Kidney epithelial cell (primary cell): ENCODE measurements around the gene TRIM50. TPM values are rescaled to one million over a fixed set of nuclear protein-coding genes. Genes with fewer than 3 reads are reported as not detected.

Experiments used
- DNase-seq: peaks from one replicate; pipeline ENCODE4 v3.0.0-alpha.2; 2010; ENCODE audit warnings: low read depth
- H3K27me3 ChIP-seq: 2 replicates; pipeline ENCODE4 v1.6.0; 2011; ENCODE audit warnings: low read length; ENCODE audit not compliant: control insufficient read depth, insufficient read depth
- H3K36me3 ChIP-seq: 2 replicates; pipeline ENCODE4 v1.5.1; 2011; ENCODE audit warnings: low read length; ENCODE audit not compliant: control insufficient read depth, insufficient read depth
- H3K4me3 ChIP-seq: 2 replicates; pipeline ENCODE4 v1.5.1; 2011; ENCODE audit warnings: low read depth, mild to moderate bottlenecking, control low read depth, low read length
- CTCF ChIP-seq: IDR thresholded peaks from 2 replicates; pipeline ENCODE4 v1.5.1; 2011; ENCODE audit warnings: mild to moderate bottlenecking, moderate library complexity, low read length, control low read depth, inconsistent platforms; ENCODE audit not compliant: insufficient read depth, poor library complexity, severe bottlenecking
- total RNA-seq: library from RNA; depleted of rRNA; stranded (reverse); fragments of >200 nt; gene quantifications from 2 replicates; pipeline ENCODE4 v1.2.3, GENCODE V29; 2015

Gene TRIM50
- total RNA-seq, 1 donor from 2014 or later, result not detected

GRCh38 chr7:73358590-73359275 is 30.9 kb upstream of the TRIM50 start:
- TF ChIP-seq CTCF, result no peak
- H3K36me3 ChIP-seq, result no peaks in the 10 kb centered on the region
- peaks cover 2% of the 10 kb centered on the region for H3K27me3 ChIP-seq
- no peak for DNase-seq
- H3K4me3 ChIP-seq, result no peak overlapping the region

- no peak for DNase-seq
- Histone ChIP-seq H3K36me3 (no peaks in the 10 kb centered on the region), H3K4me3 (no peak overlapping the region), H3K27me3 (no peaks in the 10 kb centered on the region)
- TF ChIP-seq CTCF, result no peak
Observed at GRCh38 chr7:73356159-73356558, 28.3 kb upstream of the TRIM50 start.

DNA sequence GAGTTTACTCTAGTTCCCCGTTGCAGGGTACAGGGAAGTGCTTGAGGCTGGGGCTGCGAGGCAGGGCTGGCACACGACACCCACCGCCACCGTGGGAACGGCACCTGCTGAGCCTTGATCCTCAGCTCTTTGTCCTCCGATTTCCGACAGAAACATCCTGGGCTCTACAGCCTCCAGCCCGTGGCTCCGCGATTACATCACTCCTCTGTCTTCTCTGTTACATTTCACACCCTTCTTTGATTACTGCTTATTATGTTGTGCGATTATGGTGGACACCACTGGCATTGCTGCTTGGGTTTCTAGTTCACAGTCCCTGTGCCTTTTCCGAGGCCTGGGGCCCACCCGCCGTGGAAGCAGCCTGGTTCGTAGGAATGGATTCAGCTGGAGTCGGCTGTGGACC is 26.9 kb upstream of the TRIM50 start:
- no peak for TF ChIP-seq CTCF
- no peak overlapping the region for H3K4me3 ChIP-seq

GRCh38 chr7:73354196-73354595 is 26.3 kb upstream of the TRIM50 start:
- Histone ChIP-seq H3K4me3 (no peak overlapping the region), H3K27me3 (no peaks in the 10 kb centered on the region), H3K36me3 (no peaks in the 10 kb centered on the region)
- no peak for DNase-seq
- no peak for TF ChIP-seq CTCF

More for the DNA sequence above, 26.9 kb upstream of the TRIM50 start:
- no peaks in the 10 kb centered on the region for H3K27me3 ChIP-seq
- DNase-seq, result no peak
- H3K36me3 ChIP-seq, result no peaks in the 10 kb centered on the region

- Histone ChIP-seq H3K36me3 (no peaks in the 10 kb centered on the region), H3K27me3 (no peaks in the 10 kb centered on the region), H3K4me3 (no peak overlapping the region)
- DNase-seq, result no peak
- TF ChIP-seq CTCF, result no peak
Observed at GRCh38 chr7:73353243-73353642, 25.4 kb upstream of the TRIM50 start.

DNA sequence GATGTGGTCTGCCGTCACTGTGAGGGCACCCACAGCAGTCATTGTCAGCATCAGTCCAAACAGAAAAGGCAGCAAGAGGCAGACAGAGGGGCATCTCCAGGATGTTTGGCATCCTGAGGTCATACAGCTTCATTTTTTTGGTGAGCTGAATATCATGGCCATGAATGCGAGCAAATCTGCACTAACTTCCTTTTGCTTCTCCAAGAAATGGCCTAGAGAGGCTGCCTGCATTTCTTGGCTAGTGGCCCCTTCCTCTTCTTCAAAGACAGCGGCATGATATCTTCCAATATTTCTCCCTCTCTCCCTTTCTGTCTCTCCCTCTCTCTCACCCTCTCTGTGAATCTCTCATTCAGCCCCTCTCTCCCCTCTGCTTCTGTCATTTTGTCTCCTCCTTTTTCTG is 24.9 kb upstream of the TRIM50 start:
- no peak overlapping the region for H3K4me3 ChIP-seq
- no peak for TF ChIP-seq CTCF
- no peaks in the 10 kb centered on the region for H3K27me3 ChIP-seq
- no peak for DNase-seq
- H3K36me3 ChIP-seq, result no peaks in the 10 kb centered on the region
